GM12891 (cell line): Measurements from ENCODE around the gene TBATA.

Experiments used
- PAX5 ChIP-seq: IDR thresholded peaks from 2 replicates; pipeline ENCODE4 v1.6.1; 2011; ENCODE audit warnings: low read length, moderate library complexity, mild to moderate bottlenecking; ENCODE audit not compliant: insufficient read depth, severe bottlenecking
- POLR2A ChIP-seq: IDR thresholded peaks from 2 replicates; pipeline ENCODE4 v1.6.1; 2011; ENCODE audit warnings: low read depth, low read length, control low read depth
- POLR2AphosphoS5 ChIP-seq: IDR thresholded peaks from 2 replicates; pipeline ENCODE4 v1.6.1; 2011; ENCODE audit warnings: low read depth, low read length, control low read depth
- POU2F2 ChIP-seq: IDR thresholded peaks from 2 replicates; pipeline ENCODE4 v1.6.1; 2011; ENCODE audit warnings: low read depth, mild to moderate bottlenecking, control low read depth, low read length, moderate library complexity
- SPI1 ChIP-seq: IDR thresholded peaks from 2 replicates; pipeline ENCODE4 v1.6.1; 2011; ENCODE audit warnings: low read depth, low read length, control low read depth
- TAF1 ChIP-seq: IDR thresholded peaks from 2 replicates; pipeline ENCODE4 v1.6.1; 2011; ENCODE audit warnings: low read depth, low read length, control low read depth

- TF ChIP-seq POLR2A (no peak), POLR2AphosphoS5 (no peak), TAF1 (no peak), POU2F2 (no peak), PAX5 (no peak), SPI1 (no peak)
These were observed 27.6 kb upstream of the TBATA start for GRCh38 chr10:70812814-70813213.
